Smooth muscle cell (in vitro differentiated cells): ENCODE data around the gene RPP14. TPM values are rescaled to one million over a fixed set of nuclear protein-coding genes. Genes with fewer than 3 reads are reported as not detected.

Experiments
- DNase-seq: peaks from one replicate; lab custom pipeline; 2025; ENCODE audit not compliant: unreplicated experiment; lab: John Stamatoyannopoulos, UW
- H2AFZ ChIP-seq: fragments of 200-600 bp; sonication (generic); 2 replicates; pipeline ENCODE4 v1.6.0; 2016; ENCODE audit warnings: antibody characterized with exemption, low read depth, mild to moderate bottlenecking
- H3F3A ChIP-seq: fragments of 200-600 bp; sonication (generic); 2 replicates; pipeline ENCODE4 v1.6.0; 2017; ENCODE audit warnings: antibody characterized with exemption, low read depth
- H3K27ac ChIP-seq: fragments of 200-600 bp; sonication (generic); 2 replicates; pipeline ENCODE4 v1.5.1; 2016; ENCODE audit warnings: low read depth, mild to moderate bottlenecking
- H3K27me3 ChIP-seq: fragments of 200-600 bp; sonication (generic); 2 replicates; pipeline ENCODE4 v1.6.1; 2016; ENCODE audit warnings: low read depth, mild to moderate bottlenecking
- H3K36me3 ChIP-seq: fragments of 200-600 bp; sonication (generic); 2 replicates; pipeline ENCODE4 v1.5.1; 2016; ENCODE audit warnings: low read depth
- H3K4me1 ChIP-seq: fragments of 200-600 bp; sonication (generic); 2 replicates; pipeline ENCODE4 v1.5.1; 2016; ENCODE audit warnings: low read depth
- H3K4me2 ChIP-seq: fragments of 200-600 bp; sonication (generic); 2 replicates; pipeline ENCODE4 v1.6.0; 2016; ENCODE audit warnings: mild to moderate bottlenecking
- H3K4me3 ChIP-seq: fragments of 200-600 bp; sonication (generic); 2 replicates; pipeline ENCODE4 v1.5.1; 2016; ENCODE audit warnings: mild to moderate bottlenecking
- H3K79me2 ChIP-seq: fragments of 200-600 bp; sonication (generic); 2 replicates; pipeline ENCODE4 v1.6.0; 2016; ENCODE audit warnings: low read depth, mild to moderate bottlenecking
- H3K9ac ChIP-seq: fragments of 200-600 bp; sonication (generic); 2 replicates; pipeline ENCODE4 v1.6.0; 2016; ENCODE audit warnings: low read depth
- H3K9me3 ChIP-seq: fragments of 200-600 bp; sonication (generic); replicated peaks from 2 replicates; pipeline ENCODE4 v1.5.1; 2016; ENCODE audit warnings: low read depth
- H4K20me1 ChIP-seq: fragments of 200-600 bp; sonication (generic); 2 replicates; pipeline ENCODE4 v1.6.0; 2016; ENCODE audit warnings: low read depth
- CTCF ChIP-seq: fragments of 200-600 bp; sonication (generic); IDR thresholded peaks from 2 replicates; pipeline ENCODE4 v1.5.1; 2017; ENCODE audit warnings: borderline replicate concordance, mild to moderate bottlenecking, antibody characterized with exemption; ENCODE audit not compliant: insufficient read depth, poor library complexity, severe bottlenecking
- WGBS: methylation state at CpG from one replicate; pipeline ENCODE4 v1.1.7; 2016; ENCODE audit warnings: low lambda C conversion rate; 5-methylcytosine and 5-hydroxymethylcytosine counted together
- polyA plus RNA-seq: library from polyadenylated mRNA; unstranded; fragments of >200 nt; fragmentation: Nextera tagmentation; extraction: Ambion mirVana; gene quantifications from 2 replicates; pipeline ENCODE4 v1.2.1, GENCODE V29; 2016
- total RNA-seq: library from RNA; depleted of rRNA; stranded (reverse); fragments of >200 nt; gene quantifications from 2 replicates; pipeline ENCODE4 v1.2.3, GENCODE V29; 2014

RPP14 gene
- total and polyA plus RNA-seq, 2 experiments from 2014 or later: 9.8 to 10.4 TPM

- Histone ChIP-seq H2AFZ (no peak overlapping the region), H3K27ac (no peak overlapping the region), H3K9ac (no peak overlapping the region), H3K4me2 (no peak overlapping the region), H3F3A (no peaks in the 10 kb centered on the region), H4K20me1 (no peaks in the 10 kb centered on the region), H3K79me2 (peaks cover 14% of the 10 kb centered on the region), H3K27me3 (no peaks in the 10 kb centered on the region), H3K36me3 (no peaks in the 10 kb centered on the region), H3K4me1 (peaks cover 21% of the 10 kb centered on the region), H3K9me3 (no peaks in the 10 kb centered on the region), H3K4me3 (no peak overlapping the region)
- no peak for TF ChIP-seq CTCF
- no peak for DNase-seq
- WGBS: 98% methylated on average over 5 of the region's 5 CpGs
Measured at GRCh38 chr3:58329922-58330413, 23.9 kb downstream of the RPP14 start.

GRCh38 chr3:58331593-58332152 lies 25.6 kb downstream of the RPP14 start:
- Histone ChIP-seq H2AFZ (no peak overlapping the region), H3K27ac (no peak overlapping the region)

GRCh38 chr3:58332575-58333188 lies 26.6 kb downstream of the RPP14 start, which contains the start of gene PXK:
Gene PXK, plus strand, starts transcription at chr3:58332892. Its CDS starts 97 bp downstream, at chr3:58332989.
- H3K36me3 ChIP-seq: no peaks in the 10 kb centered on the region

More at GRCh38 chr3:58331593-58332152, 25.6 kb downstream of the RPP14 start:
- Histone ChIP-seq H4K20me1 (peaks cover 3% of the 10 kb centered on the region), H3K79me2 (peaks cover 14% of the 10 kb centered on the region), H3K9ac (no peak overlapping the region), H3K27me3 (no peaks in the 10 kb centered on the region), H3K4me2 (no peak overlapping the region), H3K4me1 (peaks cover 20% of the 10 kb centered on the region), H3F3A (no peaks in the 10 kb centered on the region), H3K4me3 (no peak overlapping the region), H3K9me3 (no peaks in the 10 kb centered on the region), H3K36me3 (no peaks in the 10 kb centered on the region)
- 95% methylated on average over 4 of the region's 4 CpGs for WGBS
- no peak for TF ChIP-seq CTCF
- no peak for DNase-seq

More at GRCh38 chr3:58332575-58333188, 26.6 kb downstream of the RPP14 start, which contains the start of gene PXK:
- DNase-seq: peak; percentile 27
- no peaks in the 10 kb centered on the region for H3K9me3 ChIP-seq
- no peaks in the 10 kb centered on the region for H3F3A ChIP-seq
- H3K27me3 ChIP-seq: no peaks in the 10 kb centered on the region
- peak within 1 kb of the TSS; percentile 68 for H3K4me3 ChIP-seq
- peak within 1 kb of the TSS; percentile 94 for H3K4me2 ChIP-seq
- peak within 1 kb of the TSS; percentile 72 for H2AFZ ChIP-seq
- H3K4me1 ChIP-seq: peaks cover 20% of the 10 kb centered on the region
- 2% methylated on average over 66 of the region's 79 CpGs for WGBS
- peaks cover 3% of the 10 kb centered on the region for H4K20me1 ChIP-seq
- H3K79me2 ChIP-seq: peaks cover 24% of the 10 kb centered on the region
- H3K9ac ChIP-seq: peak within 1 kb of the TSS; percentile 54
- TF ChIP-seq CTCF: no peak
- H3K27ac ChIP-seq: peak within 1 kb of the TSS; percentile 90
